ENCODE data around the gene DHX16. TPM values are rescaled to one million over a fixed set of nuclear protein-coding genes. Genes with fewer than 3 reads are reported as not detected.
A peak's percentile ranks its signal among the peaks of the same experiment; 100 is the strongest.
"Not testable (repeated sequence)": the region's sequence is repeated elsewhere in the genome, so short reads cannot be mapped to it uniquely, and the experiment has no call there.

DHX16 gene
- total RNA-seq, 1 experiment from 2014 or later: 45.3 TPM

- DNase-seq: peak; percentile 66
- Histone ChIP-seq H3K36me3 (replicated peaks; ENCODE audit: control insufficient read depth, insufficient read depth, low read length) (peaks cover 13% of the 10 kb centered on the region), H3K27me3 (ENCODE audit: control insufficient read depth, insufficient read depth, low read length) (no peaks in the 10 kb centered on the region), H3K4me3 (ENCODE audit: insufficient read depth, low read depth, low read length) (no peak overlapping the region)
These were observed 1.9 kb downstream of the DHX16 start for GRCh38 chr6:30670760-30671527.

- not testable (repeated sequence) for H3K4me3 ChIP-seq (ENCODE audit: insufficient read depth, low read depth, low read length); DNase-seq; H3K27me3 ChIP-seq (ENCODE audit: control insufficient read depth, insufficient read depth, low read length)
- H3K36me3 ChIP-seq (replicated peaks; ENCODE audit: control insufficient read depth, insufficient read depth, low read length): peaks cover 41% of the 10 kb centered on the region
These were observed 6.5 kb downstream of the DHX16 start for GRCh38 chr6:30666300-30666699.

GRCh38 chr6:30664994-30665767 is 7.6 kb downstream of the DHX16 start:
- Histone ChIP-seq H3K36me3 (replicated peaks; ENCODE audit: control insufficient read depth, insufficient read depth, low read length) (peaks cover 38% of the 10 kb centered on the region), H3K4me3 (ENCODE audit: insufficient read depth, low read depth, low read length) (no peak overlapping the region), H3K27me3 (ENCODE audit: control insufficient read depth, insufficient read depth, low read length) (no peaks in the 10 kb centered on the region)
- no peak for DNase-seq

- DNase-seq; H3K4me3 ChIP-seq (ENCODE audit: insufficient read depth, low read depth, low read length); H3K27me3 ChIP-seq (ENCODE audit: control insufficient read depth, insufficient read depth, low read length): not testable (repeated sequence)
- peaks cover 52% of the 10 kb centered on the region for H3K36me3 ChIP-seq (replicated peaks; ENCODE audit: control insufficient read depth, insufficient read depth, low read length)
These were observed 14.9 kb downstream of the DHX16 start for GRCh38 chr6:30657922-30658321.

GRCh38 chr6:30657454-30657853 is 15.4 kb downstream of the DHX16 start:
- no peak overlapping the region for H3K4me3 ChIP-seq (ENCODE audit: insufficient read depth, low read depth, low read length)
- peaks cover 55% of the 10 kb centered on the region for H3K36me3 ChIP-seq (replicated peaks; ENCODE audit: control insufficient read depth, insufficient read depth, low read length)
- no peak for DNase-seq
- H3K27me3 ChIP-seq (ENCODE audit: control insufficient read depth, insufficient read depth, low read length): no peaks in the 10 kb centered on the region

GRCh38 chr6:30656513-30656912 is 16.3 kb downstream of the DHX16 start:
- Histone ChIP-seq H3K4me3 (ENCODE audit: insufficient read depth, low read depth, low read length) (no peak overlapping the region), H3K27me3 (ENCODE audit: control insufficient read depth, insufficient read depth, low read length) (no peaks in the 10 kb centered on the region), H3K36me3 (replicated peaks; ENCODE audit: control insufficient read depth, insufficient read depth, low read length) (peaks cover 48% of the 10 kb centered on the region)
- no peak for DNase-seq

- no peaks in the 10 kb centered on the region for H3K27me3 ChIP-seq (ENCODE audit: control insufficient read depth, insufficient read depth, low read length)
- H3K4me3 ChIP-seq (ENCODE audit: insufficient read depth, low read depth, low read length): no peak overlapping the region
- no peak for DNase-seq
- peaks cover 49% of the 10 kb centered on the region for H3K36me3 ChIP-seq (replicated peaks; ENCODE audit: control insufficient read depth, insufficient read depth, low read length)
These were observed 17.1 kb downstream of the DHX16 start for GRCh38 chr6:30655743-30656094.

GRCh38 chr6:30654798-30655742 is 17.7 kb downstream of the DHX16 start:
- no peak overlapping the region for H3K4me3 ChIP-seq (ENCODE audit: insufficient read depth, low read depth, low read length)
- peaks cover 46% of the 10 kb centered on the region for H3K36me3 ChIP-seq (replicated peaks; ENCODE audit: control insufficient read depth, insufficient read depth, low read length)
- DNase-seq: no peak
- H3K27me3 ChIP-seq (ENCODE audit: control insufficient read depth, insufficient read depth, low read length): no peaks in the 10 kb centered on the region

- peaks cover 31% of the 10 kb centered on the region for H3K36me3 ChIP-seq (replicated peaks; ENCODE audit: control insufficient read depth, insufficient read depth, low read length)
- no peaks in the 10 kb centered on the region for H3K27me3 ChIP-seq (ENCODE audit: control insufficient read depth, insufficient read depth, low read length)
- no peak for DNase-seq
- H3K4me3 ChIP-seq (ENCODE audit: insufficient read depth, low read depth, low read length): no peak overlapping the region
These were observed 21.7 kb downstream of the DHX16 start for GRCh38 chr6:30651143-30651542.

- no peaks in the 10 kb centered on the region for H3K27me3 ChIP-seq (ENCODE audit: control insufficient read depth, insufficient read depth, low read length)
- H3K36me3 ChIP-seq (replicated peaks; ENCODE audit: control insufficient read depth, insufficient read depth, low read length): peaks cover 7% of the 10 kb centered on the region
- DNase-seq: peak; percentile 98
- peak overlapping the region; percentile 99 for H3K4me3 ChIP-seq (ENCODE audit: insufficient read depth, low read depth, low read length)
These were observed 25.3 kb downstream of the DHX16 start for GRCh38 chr6:30647242-30648116.

GRCh38 chr6:30646450-30647241 is 26.2 kb downstream of the DHX16 start, which contains the start of gene C6orf136:
Gene C6orf136, plus strand, starts transcription at chr6:30647133. Its CDS starts 99 bp downstream, at chr6:30647232.
- peak; percentile 99 for DNase-seq
- no peaks in the 10 kb centered on the region for H3K27me3 ChIP-seq (ENCODE audit: control insufficient read depth, insufficient read depth, low read length)
- peaks cover 4% of the 10 kb centered on the region for H3K36me3 ChIP-seq (replicated peaks; ENCODE audit: control insufficient read depth, insufficient read depth, low read length)
- peak within 1 kb of the TSS; percentile 99 for H3K4me3 ChIP-seq (ENCODE audit: insufficient read depth, low read depth, low read length)

GRCh38 chr6:30645989-30646388 is 26.8 kb downstream of the DHX16 start:
- Histone ChIP-seq H3K4me3 (ENCODE audit: insufficient read depth, low read depth, low read length) (no peak overlapping the region), H3K36me3 (replicated peaks; ENCODE audit: control insufficient read depth, insufficient read depth, low read length) (peaks cover 7% of the 10 kb centered on the region), H3K27me3 (ENCODE audit: control insufficient read depth, insufficient read depth, low read length) (no peaks in the 10 kb centered on the region)
- no peak for DNase-seq

GRCh38 chr6:30644769-30645168 is 28.0 kb downstream of the DHX16 start:
- Histone ChIP-seq H3K27me3 (ENCODE audit: control insufficient read depth, insufficient read depth, low read length) (no peaks in the 10 kb centered on the region), H3K36me3 (replicated peaks; ENCODE audit: control insufficient read depth, insufficient read depth, low read length) (peaks cover 7% of the 10 kb centered on the region), H3K4me3 (ENCODE audit: insufficient read depth, low read depth, low read length) (no peak overlapping the region)
- DNase-seq: no peak

Data from H7 (cell line).